GM19035 (cell line): ENCODE results near the gene TREM1.
"Not testable (repeated sequence)": the region's sequence is repeated elsewhere in the genome, so short reads cannot be mapped to it uniquely, and the experiment has no call there.

Experiments used
- ATAC-seq: cut with Tn5 transposase; IDR thresholded peaks from one replicate; pipeline ENCODE4 v1.9.1; 2021; ENCODE audit not compliant: unreplicated experiment

Gene TREM1

GRCh38 chr6:41262401-41262800, 24.1 kb downstream of the TREM1 start:
- no peak for ATAC-seq

- no peak for ATAC-seq
These were observed 28.3 kb downstream of the TREM1 start for GRCh38 chr6:41258196-41258493.

GRCh38 chr6:41257369-41258195, 28.9 kb downstream of the TREM1 start:
- ATAC-seq: no peak

- no peak for ATAC-seq
These were observed 30.1 kb downstream of the TREM1 start for GRCh38 chr6:41256383-41256782.

- no peak for ATAC-seq
These were observed 30.7 kb downstream of the TREM1 start for GRCh38 chr6:41255638-41256246.

GRCh38 chr6:41255110-41255509, 31.4 kb downstream of the TREM1 start:
- ATAC-seq: no peak

- no peak for ATAC-seq
These were observed 33.9 kb downstream of the TREM1 start for GRCh38 chr6:41252401-41253169.

GRCh38 chr6:41247882-41248705, 38.4 kb downstream of the TREM1 start:
- ATAC-seq: no peak

- no peak for ATAC-seq
These were observed 39.1 kb downstream of the TREM1 start for GRCh38 chr6:41247288-41247865.

GRCh38 chr6:41246529-41246928, 40.0 kb downstream of the TREM1 start:
- ATAC-seq: not testable (repeated sequence)

GRCh38 chr6:41239467-41240159, 46.9 kb downstream of the TREM1 start:
- no peak for ATAC-seq

- ATAC-seq: no peak
These were observed 49.4 kb downstream of the TREM1 start for GRCh38 chr6:41237128-41237527.

GRCh38 chr6:41236276-41236675, 50.2 kb downstream of the TREM1 start:
- no peak for ATAC-seq

- no peak for ATAC-seq
These were observed 53.8 kb downstream of the TREM1 start for GRCh38 chr6:41232667-41233066.

- ATAC-seq: no peak
These were observed 55.2 kb downstream of the TREM1 start for GRCh38 chr6:41231246-41231645.

GRCh38 chr6:41229721-41230120, 56.8 kb downstream of the TREM1 start:
- ATAC-seq: no peak

GRCh38 chr6:41228616-41229015, 57.9 kb downstream of the TREM1 start:
- ATAC-seq: no peak

- ATAC-seq: no peak
These were observed 58.4 kb downstream of the TREM1 start, which contains the start of gene TREML4 for GRCh38 chr6:41228096-41228495. Gene TREML4 (plus strand): TSS chr6:41228349. CDS start chr6:41228428, 79 bp downstream.

- no peak for ATAC-seq
These were observed 59.7 kb downstream of the TREM1 start for GRCh38 chr6:41226752-41227151.

- no peak for ATAC-seq
These were observed 61.7 kb downstream of the TREM1 start for GRCh38 chr6:41224800-41225199.
